ENCODE data around the gene UQCR10.

UQCR10 gene

DNA sequence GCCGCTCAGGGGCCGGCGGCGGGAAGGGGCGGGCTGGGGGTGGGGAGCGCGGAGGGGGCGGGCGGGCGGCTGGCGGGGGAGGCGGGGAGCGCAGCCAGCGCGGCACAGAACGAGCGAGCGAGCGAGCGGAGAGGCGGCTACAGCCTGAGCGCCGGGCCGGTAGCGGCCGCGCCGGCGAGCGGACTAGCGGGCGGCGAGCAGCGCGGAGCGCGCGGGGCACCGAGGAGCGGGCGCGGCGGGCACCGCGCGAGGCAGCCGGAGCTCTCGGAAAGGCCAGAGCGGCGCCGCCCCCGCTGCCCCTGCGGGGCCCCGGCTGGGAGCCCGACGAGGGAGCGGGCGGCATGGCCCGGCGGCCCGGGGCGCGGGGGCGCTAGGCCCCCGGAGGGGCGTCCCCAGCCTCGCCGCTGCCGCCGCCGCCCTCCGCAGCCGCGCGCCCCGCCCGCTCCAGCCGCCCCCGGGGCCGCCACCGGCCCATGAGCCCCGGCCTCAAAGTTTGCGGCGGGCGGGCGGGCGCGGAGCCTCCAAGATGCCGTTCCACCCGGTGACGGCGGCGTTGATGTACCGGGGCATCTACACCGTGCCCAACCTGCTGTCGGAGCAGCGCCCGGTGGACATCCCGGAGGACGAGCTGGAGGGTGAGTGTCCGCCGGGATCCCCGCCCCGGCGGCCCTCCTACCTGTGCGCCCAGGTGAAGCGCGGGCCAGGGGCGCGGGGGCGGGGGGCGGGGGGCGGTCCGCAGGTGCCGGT, 47.1 kb upstream of the UQCR10 start, which contains the start of gene CABP7:
CABP7 (plus strand) TSS at position 105 of the 747 bp plus-strand sequence; CDS start at position 527, 422 bp downstream.
- H3K4me3 ChIP-seq (ENCODE audit: low read length), result no peak within 1 kb of the TSS
- H3K27ac ChIP-seq (ENCODE audit: low read depth, low read length), result no peak within 1 kb of the TSS
- no peaks in the 10 kb centered on the region for H3K4me1 ChIP-seq (ENCODE audit: control insufficient read depth, low read length)
- no peaks in the 10 kb centered on the region for H3K36me3 ChIP-seq (ENCODE audit: control insufficient read depth, low read length)
- TF ChIP-seq EZH2phosphoT487 (IDR thresholded peaks at IDR 0.05; ENCODE audit: borderline replicate concordance, low read length), result no peak
- TF ChIP-seq, protein P1, sequence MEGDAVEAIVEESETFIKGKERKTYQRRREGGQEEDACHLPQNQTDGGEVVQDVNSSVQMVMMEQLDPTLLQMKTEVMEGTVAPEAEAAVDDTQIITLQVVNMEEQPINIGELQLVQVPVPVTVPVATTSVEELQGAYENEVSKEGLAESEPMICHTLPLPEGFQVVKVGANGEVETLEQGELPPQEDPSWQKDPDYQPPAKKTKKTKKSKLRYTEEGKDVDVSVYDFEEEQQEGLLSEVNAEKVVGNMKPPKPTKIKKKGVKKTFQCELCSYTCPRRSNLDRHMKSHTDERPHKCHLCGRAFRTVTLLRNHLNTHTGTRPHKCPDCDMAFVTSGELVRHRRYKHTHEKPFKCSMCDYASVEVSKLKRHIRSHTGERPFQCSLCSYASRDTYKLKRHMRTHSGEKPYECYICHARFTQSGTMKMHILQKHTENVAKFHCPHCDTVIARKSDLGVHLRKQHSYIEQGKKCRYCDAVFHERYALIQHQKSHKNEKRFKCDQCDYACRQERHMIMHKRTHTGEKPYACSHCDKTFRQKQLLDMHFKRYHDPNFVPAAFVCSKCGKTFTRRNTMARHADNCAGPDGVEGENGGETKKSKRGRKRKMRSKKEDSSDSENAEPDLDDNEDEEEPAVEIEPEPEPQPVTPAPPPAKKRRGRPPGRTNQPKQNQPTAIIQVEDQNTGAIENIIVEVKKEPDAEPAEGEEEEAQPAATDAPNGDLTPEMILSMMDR (IDR thresholded peaks at IDR 0.05; ENCODE audit: low read depth, low read length, poor library complexity, severe bottlenecking), result no peak
- H3K79me2 ChIP-seq (ENCODE audit: control insufficient read depth, low read length), result no peaks in the 10 kb centered on the region
- H3F3A ChIP-seq (ENCODE audit: control insufficient read depth, insufficient read depth), result no peaks in the 10 kb centered on the region
- H3K4me2 ChIP-seq (ENCODE audit: low read length), result no peak within 1 kb of the TSS
- H3K27me3 ChIP-seq (ENCODE audit: control insufficient read depth, low read length), result peaks cover 3% of the 10 kb centered on the region; the same call in 1 of the 2 replicates
- no peaks in the 10 kb centered on the region; the same call in 1 of the 2 replicates for H4K20me1 ChIP-seq (ENCODE audit: control insufficient read depth, insufficient read depth, low read depth, low read length)
- no peaks in the 10 kb centered on the region for H3K9me2 ChIP-seq (replicated peaks; ENCODE audit: control insufficient read depth, low read length)
- no peaks in the 10 kb centered on the region for H3K9me3 ChIP-seq (ENCODE audit: control insufficient read depth, insufficient read depth, low read length)

DNA sequence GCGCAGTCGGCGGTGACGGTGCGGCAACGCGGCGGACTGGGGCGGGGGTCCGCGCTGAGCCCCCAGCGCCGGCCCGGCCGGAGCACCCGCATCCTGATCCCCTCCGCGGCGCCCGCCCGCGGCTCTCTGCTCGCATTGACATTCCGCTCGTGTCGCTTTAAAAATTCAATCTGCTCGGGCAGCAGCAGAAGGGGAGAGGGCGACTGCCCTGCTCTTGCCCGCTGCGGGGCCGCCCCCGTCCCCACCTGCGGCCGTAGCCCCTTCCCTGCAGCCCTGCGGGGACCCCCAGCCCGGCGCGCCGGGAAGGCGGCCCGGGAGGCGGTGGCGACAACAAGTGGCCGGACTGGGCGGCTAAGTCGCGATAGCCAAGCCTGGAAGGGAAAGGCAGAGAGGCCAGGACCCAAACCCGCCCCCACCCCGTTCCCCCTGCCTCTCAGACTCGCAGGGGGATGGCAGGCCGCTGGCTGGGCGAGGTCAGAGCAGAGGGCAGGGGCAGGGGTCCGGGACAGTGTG, 46.3 kb upstream of the UQCR10 start:
- H3F3A ChIP-seq (ENCODE audit: control insufficient read depth, insufficient read depth), result no peaks in the 10 kb centered on the region
- H3K4me1 ChIP-seq (ENCODE audit: control insufficient read depth, low read length), result no peaks in the 10 kb centered on the region
- no peaks in the 10 kb centered on the region; the same call in 1 of the 2 replicates for H4K20me1 ChIP-seq (ENCODE audit: control insufficient read depth, insufficient read depth, low read depth, low read length)
- H3K36me3 ChIP-seq (ENCODE audit: control insufficient read depth, low read length), result no peaks in the 10 kb centered on the region
- H3K27ac ChIP-seq (ENCODE audit: low read depth, low read length), result no peak overlapping the region
- no peaks in the 10 kb centered on the region for H3K9me2 ChIP-seq (replicated peaks; ENCODE audit: control insufficient read depth, low read length)
- no peak overlapping the region for H3K4me3 ChIP-seq (ENCODE audit: low read length)
- peaks cover 3% of the 10 kb centered on the region; the same call in 1 of the 2 replicates for H3K27me3 ChIP-seq (ENCODE audit: control insufficient read depth, low read length)
- no peak overlapping the region for H3K4me2 ChIP-seq (ENCODE audit: low read length)
- TF ChIP-seq, protein P1 (IDR thresholded peaks at IDR 0.05; ENCODE audit: low read depth, low read length, poor library complexity, severe bottlenecking), result no peak
- TF ChIP-seq EZH2phosphoT487 (IDR thresholded peaks at IDR 0.05; ENCODE audit: borderline replicate concordance, low read length), result no peak
- H3K9me3 ChIP-seq (ENCODE audit: control insufficient read depth, insufficient read depth, low read length), result no peaks in the 10 kb centered on the region
- H3K79me2 ChIP-seq (ENCODE audit: control insufficient read depth, low read length), result no peaks in the 10 kb centered on the region

- Histone ChIP-seq H3K27ac (ENCODE audit: low read depth, low read length) (no peak overlapping the region), H3K4me3 (ENCODE audit: low read length) (no peak overlapping the region), H3F3A (ENCODE audit: control insufficient read depth, insufficient read depth) (no peaks in the 10 kb centered on the region), H3K9me2 (replicated peaks; ENCODE audit: control insufficient read depth, low read length) (no peaks in the 10 kb centered on the region), H3K9me3 (ENCODE audit: control insufficient read depth, insufficient read depth, low read length) (no peaks in the 10 kb centered on the region), H3K4me1 (ENCODE audit: control insufficient read depth, low read length) (no peaks in the 10 kb centered on the region), H3K27me3 (ENCODE audit: control insufficient read depth, low read length) (peaks cover 3% of the 10 kb centered on the region; the same call in 1 of the 2 replicates), H4K20me1 (ENCODE audit: control insufficient read depth, insufficient read depth, low read depth, low read length) (no peaks in the 10 kb centered on the region), H3K36me3 (ENCODE audit: control insufficient read depth, low read length) (no peaks in the 10 kb centered on the region), H3K4me2 (ENCODE audit: low read length) (no peak overlapping the region), H3K79me2 (ENCODE audit: control insufficient read depth, low read length) (no peaks in the 10 kb centered on the region)
- TF ChIP-seq, protein P1 (IDR thresholded peaks at IDR 0.05; ENCODE audit: low read depth, low read length, poor library complexity, severe bottlenecking), result no peak
- TF ChIP-seq EZH2phosphoT487 (IDR thresholded peaks at IDR 0.05; ENCODE audit: borderline replicate concordance, low read length), result no peak
Measured at GRCh38 chr22:29722151-29722550, 45.0 kb upstream of the UQCR10 start.
